ENCODE measurements around the gene S100A6.

DNA sequence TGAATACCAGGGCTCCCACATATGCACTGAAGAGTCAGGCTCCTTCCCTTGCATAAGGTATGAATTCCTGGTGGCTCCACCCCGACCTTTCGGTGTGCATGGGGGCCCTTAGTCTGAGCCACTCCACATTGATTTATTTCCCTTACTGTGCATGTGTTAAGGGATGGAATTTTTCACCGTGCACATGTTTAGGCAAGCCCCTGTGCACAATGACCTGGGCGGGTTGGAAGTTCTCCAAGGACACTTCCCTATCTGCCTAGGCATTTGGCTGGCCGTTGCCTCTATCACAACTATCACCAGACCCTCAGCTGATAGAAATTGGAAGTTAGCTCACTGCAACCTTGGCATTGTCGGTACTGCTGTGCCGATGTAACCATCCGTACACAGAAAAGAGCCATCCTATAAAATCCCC lies 9.7 kb downstream of the S100A6 start:
- no peak for TF ChIP-seq CTCF (conservative IDR thresholded peaks at IDR 0.05 in 1 of 2, IDR thresholded peaks at IDR 0.05 in 1 of 2; ENCODE audit: extremely low read depth in 1 of 2, insufficient read depth in 1 of 2, low read depth in 1 of 2, low read length in 2 of 2)
- no peak for TF ChIP-seq EZH2 (IDR thresholded peaks at IDR 0.05; ENCODE audit: borderline replicate concordance, low read length)

Data from mammary epithelial cell (primary cell).